HG03025 (cell line): ENCODE data around the gene PPP6R1.

Experiments
- ATAC-seq: cut with Tn5 transposase; IDR thresholded peaks from one replicate; pipeline ENCODE4 v1.9.1; 2021; ENCODE audit warnings: mild to moderate bottlenecking, moderate library complexity; ENCODE audit not compliant: unreplicated experiment, low FRiP score

The PPP6R1 gene

DNA sequence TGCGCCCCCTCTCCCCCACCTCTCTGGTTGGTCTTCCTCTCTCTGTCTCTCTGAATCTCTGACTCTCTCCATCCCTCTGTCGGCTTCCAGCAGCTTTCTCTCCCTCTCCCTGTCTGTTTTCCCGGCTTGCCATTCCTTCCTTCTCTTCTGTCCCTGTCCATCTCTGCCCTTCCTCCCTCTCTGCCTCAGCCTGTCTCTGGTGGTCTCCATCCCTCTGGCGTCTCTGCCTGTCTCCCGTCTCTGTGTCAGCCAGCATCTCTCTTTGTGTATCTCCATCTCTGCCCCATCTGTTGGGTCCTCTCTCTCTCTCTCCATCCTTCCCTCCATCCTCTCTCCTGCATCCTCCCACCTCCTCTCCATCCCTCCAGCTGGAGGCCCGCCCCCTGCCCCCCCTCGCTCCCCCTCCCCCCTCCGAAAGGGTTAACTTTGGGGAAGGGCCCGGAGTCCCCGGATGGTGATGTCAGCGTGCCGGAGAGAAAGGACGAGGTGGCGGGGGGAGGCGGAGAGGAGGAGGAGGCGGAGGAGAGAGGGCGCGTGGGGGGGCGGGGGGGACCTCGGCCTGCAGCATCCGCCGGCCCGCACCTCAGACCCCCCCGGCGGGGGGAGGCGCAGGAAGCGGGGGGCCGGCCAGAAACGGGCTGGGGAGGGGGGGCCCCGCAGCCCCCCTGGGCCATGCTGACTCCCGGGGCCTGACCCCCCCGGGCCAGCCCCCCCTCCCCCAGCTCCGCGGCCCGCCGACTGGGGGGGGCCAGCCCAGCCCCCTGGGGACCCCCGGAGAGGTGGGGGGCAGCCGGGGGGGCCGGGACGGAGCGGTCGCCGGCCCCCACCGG, 24.9 kb upstream of the PPP6R1 start, which contains the start of gene BRSK1:
TSS of gene BRSK1 (plus strand) at position 450 of the 830 bp plus-strand sequence. CDS start 446 bp downstream, outside the sequence.
- ATAC-seq = no peak

DNA sequence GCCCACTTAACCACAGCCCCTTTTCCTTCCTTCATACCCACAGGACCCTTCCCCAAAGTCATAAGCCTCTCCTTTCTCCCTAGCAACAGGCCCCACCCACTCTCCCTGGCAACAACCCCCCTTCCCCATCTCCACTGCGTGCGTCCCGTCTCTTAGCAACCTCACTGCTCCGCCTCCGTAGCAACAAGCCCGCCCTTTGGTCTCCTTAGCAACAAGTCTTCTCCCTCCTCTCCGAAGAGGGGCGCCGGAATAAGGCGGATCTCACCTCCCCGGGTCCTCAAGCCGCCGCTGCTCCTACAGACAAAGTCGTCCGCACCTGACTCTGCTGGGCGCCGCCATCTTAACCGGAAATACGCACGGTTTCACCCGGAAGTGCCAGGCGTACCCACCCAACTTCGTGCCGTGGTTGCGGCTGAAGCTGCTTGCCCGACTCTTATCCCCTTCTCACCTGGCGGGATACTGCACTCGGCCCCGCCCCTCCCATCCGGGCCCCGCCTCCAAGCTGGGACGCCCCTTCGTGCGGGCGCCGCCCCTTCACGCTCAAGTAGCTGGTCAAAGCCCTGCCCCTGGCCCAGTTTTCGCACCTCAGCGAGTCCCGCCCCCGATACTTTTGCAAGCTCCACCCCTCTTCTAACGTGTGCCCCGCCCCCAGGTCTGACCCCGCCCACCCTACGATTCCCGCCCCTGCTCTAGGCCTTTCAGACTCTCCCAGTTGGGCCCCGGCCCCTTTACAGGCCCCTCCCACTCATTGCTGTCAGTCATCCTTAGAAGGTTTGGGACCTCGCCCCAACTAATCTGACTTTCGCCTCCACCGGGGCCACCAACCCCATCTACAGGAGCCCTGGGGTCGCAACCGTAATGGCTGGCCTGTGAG, 21.2 kb upstream of the PPP6R1 start, which contains the start of gene HSPBP1:
TSS of gene HSPBP1 (minus strand) at position 341 of the 874 bp plus-strand sequence. CDS start 502 bp downstream, outside the sequence.
- ATAC-seq = peak; percentile 63

DNA sequence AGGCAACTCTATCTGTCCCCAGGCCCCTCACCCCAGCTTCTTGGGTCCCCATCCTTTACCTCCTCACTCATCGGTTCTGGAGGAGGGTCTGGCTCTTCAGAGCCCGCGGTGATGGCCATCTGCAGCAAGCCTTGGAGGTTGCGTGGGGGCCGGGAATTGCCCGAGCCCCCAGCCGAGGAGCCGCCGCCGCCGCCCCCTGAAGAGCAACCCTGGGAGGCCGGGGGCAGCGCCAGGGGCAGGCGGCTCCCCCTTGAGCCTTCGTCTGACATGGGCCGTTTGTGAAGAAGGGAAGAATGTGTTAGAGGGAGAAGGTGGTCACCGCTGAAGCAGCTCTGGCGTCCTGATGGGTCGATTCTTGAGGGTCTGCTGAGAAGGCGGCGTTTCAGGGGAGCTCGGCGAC, 20.5 kb upstream of the PPP6R1 start:
- no peak for ATAC-seq

DNA sequence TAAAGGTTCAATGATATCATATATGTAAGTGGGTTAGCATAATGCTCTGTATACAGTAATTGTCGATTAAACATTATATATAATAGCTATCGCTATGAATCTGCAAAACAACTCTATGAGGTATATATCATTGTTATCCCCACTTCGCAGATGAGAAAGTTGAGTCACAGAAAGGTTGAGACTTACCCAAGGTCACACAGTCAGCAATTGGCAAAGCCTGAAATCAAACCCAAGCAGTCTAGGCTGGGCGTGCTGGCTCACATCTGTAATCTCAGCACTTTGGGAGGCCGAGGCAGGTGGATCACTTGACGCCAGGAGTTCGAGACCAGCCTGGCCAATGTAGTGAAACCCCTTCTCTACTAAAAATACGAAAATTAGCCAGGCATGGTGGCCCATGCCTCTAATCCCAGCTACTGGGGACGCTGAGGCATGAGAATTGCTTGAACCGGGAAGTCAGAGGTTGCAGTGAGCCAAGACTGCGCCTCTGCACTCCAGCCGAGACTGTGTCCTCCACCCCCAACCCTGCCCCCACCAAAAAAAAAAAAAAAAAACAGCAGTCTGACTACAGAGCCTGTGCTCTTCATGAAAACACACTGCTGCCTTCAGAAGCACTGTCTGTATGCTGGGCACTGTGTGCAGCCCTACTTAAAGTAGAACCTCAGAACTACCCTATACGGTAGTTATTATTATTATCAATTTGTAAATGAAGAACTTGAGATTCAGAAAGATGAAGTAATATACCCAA, 19.7 kb upstream of the PPP6R1 start:
- ATAC-seq = no peak

DNA sequence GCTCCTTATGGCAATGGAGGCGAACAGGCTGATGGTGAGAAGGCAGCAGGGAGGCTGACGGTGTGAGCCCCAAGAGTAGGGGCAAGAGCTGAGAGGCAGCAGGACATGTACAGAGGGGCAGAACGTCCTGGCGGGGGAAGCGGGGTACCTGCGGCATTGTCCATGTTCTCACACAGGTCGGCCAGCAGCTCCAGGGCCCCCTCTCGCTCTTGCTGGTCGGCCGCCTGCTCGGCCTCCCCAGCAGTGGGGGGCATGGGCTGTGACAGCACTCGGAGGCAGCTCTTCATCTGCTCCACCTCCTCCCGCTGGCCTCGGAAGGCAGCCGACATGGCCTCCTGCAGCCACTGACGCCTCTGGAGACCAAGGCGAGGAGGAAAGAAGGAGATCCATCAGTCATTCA, 18.7 kb upstream of the PPP6R1 start:
- no peak for ATAC-seq

DNA sequence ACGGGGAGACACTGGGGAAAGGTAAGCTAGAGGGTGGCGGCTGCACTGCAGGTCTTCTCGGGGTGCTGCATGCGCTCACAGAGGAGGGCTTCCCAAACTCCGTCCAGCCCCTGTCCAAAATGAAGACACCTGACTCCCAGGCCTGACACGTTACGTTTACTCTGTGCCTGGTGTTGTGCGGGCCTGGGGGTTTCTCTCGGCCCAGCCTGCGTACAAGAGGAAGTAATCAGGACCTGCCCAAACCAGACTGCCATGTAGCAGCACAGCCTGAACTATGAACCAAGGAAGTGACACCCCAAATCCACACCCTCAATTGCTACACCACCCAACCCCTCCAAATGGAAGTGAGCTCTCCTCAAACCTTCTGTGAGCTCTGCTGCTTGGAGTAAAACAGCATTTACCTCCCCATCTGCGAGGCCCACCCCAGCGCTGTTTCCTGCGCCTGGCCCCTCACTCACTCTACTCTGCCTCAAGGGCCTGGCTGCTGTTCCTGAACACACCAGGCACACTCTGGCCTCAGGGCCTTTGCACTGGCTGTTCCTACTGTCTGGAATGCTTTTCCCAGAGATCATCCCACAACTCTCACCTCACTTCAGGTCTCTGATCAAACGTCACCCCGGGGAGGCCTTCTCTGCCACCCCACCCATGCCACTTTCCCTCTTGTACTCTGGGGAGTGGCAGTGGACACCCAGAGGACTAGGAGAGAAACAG, 18.1 kb upstream of the PPP6R1 start:
- ATAC-seq = no peak

DNA sequence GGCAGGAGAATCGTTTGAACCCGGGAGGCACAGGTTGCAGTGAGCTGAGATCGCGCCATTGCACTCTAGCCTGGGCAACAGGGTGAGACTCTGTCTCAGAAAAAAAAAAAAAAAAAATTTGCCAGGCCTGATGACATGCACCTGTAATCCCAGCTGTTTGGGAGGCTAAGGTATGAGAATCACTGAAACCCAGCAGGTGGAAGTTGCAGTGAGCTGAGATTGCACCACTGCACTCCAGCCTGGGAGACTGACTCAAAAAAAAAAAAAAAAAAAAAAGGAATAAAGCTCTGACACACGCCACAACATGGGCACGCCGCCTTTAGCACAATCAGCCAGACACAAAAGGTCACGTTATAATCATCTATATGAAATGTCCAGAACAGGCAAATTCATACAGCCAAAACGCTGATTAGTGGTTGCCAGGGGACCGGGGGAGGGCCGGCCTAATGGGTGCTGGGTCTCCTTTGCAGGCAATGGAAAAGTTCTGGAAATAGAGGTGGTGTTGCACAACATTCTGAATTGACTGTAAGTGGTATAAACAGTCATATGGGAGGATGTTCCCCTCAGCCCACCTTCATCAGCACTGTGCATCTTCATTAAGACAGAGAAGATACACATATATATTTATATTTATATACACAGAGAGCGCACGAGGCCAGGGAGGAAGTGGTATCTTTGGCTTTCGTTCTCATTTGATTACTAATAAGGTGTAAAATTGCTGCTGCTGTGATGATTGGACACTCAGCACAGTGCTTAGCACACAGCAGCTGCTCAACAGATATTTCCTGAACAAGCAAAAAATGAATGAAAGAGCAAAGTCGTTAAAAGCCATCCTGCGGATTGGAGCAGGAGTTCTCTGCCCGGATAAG, 17.3 kb upstream of the PPP6R1 start:
- no peak for ATAC-seq

DNA sequence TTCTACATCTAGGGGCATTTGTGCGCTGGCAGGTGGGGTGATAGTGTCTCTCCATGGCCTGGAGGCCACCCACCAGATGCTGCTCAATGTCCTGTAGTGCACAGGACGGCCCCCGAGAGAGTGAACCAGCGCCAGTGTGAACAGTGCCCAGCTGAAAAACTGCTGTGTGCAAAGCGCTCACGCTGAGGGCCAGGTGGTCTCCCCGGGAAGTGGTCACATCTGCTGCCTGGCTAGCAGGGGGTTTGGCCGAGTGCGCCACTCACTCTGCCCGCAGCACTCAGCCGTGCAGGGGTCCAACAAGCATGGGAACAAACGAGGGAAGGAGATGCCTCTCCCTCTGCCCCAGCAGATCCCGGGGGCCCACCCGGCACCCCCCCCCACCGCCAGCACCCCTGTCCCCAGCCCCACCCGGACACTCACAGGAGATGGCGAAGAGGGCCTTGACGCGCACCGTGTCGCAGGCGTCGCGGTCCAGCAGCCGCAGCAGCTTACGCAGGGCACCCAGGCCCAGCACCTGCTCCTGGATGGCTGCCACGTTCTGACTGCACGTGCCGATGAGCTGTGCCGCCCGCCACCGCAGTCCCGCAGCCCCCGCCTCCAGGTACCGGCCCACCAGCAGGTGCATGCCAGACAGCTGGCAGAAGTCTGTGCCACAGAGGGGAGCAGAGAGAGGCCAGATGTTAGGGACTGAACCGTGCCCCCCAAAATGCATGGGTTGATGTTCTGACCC, 15.3 kb upstream of the PPP6R1 start:
- ATAC-seq = no peak

DNA sequence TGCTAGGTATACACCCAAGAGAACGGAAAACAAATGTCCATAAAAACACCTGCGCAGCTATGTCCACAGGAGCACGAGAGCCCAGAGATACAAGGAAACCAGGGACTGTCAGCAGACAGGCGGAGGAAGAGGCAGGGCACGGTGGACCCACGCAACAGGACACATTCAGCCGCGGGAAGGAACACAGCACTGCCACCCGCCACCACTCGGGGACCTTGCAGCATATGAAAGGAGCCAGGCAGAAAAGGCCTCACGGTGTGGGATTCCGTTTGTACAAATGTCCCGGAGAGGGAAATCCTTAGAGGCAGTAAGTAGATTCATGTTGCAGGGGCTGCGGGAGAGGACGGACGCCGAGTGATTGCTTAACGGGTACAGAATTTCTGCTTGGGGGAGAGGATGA, 13.3 kb upstream of the PPP6R1 start:
- ATAC-seq = no peak

DNA sequence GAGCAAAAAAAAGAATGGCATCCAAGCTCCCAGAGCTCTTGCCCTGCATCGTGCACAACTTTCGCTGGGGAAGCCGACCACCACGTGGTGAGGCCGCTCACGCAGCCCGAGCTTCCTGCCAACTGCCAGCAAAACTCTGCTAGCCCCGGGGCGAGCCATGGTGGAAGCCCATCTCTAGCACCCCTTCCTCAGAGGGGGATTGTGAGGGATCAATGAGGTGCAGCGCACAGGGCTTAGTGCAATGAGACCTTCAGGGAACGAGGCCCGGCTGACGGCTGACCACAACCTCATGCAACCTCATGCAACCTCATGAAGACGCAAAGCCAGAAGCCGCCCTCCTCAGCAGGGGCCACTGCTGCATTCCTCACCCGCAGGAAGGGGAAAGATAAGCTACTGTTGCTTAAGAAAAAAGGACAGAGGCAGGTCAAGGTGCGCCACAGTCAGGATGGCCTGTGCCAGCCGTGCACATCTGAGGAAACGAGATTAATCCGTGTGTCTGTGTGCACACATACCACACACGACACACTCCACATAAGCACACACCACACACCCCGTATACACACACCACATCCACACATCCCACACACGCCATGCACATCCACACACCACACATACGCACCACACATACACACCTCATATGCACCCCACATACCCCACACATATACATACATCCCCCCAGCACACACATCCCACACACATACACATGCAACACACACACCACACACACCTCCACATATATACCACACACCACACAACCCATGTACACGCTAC, 11.5 kb upstream of the PPP6R1 start:
- no peak for ATAC-seq

DNA sequence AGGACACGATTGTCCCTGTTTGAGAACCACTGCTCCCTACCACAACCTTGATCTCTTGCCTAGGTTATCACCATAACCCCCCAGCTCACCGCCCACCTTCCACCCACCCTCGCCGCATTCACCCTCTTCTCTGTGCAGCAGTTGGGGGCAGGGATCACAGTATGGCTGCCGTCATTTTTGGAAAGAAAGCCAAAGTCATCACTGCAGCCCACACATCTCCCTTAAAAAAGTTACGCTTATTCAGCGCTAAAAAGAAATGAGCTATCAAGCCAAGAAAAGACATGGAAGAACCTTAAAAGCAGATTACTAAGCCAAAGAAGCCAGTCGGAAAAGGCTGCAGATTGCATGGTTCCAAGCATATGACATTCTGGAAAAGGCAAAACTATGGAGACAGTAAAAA, 10.5 kb upstream of the PPP6R1 start:
- ATAC-seq = no peak

DNA sequence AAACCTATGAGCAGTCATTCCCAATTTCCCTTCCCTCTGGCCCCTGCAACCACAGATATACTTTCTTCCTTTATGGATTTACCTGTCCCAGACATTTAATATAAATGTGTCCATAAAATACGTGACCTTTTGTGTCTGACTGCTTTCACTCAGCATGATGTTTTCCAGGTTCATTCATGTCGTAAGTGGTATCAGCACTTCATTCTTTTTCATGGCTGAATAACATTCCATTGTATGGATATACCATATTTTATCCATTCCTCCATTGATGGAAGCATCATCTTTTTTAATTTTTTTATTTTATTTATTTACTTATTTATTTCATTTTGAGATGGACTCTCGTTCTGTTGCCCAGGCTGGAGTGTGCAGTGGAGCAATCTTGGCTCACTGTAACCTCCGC, 8.0 kb upstream of the PPP6R1 start:
- no peak for ATAC-seq

DNA sequence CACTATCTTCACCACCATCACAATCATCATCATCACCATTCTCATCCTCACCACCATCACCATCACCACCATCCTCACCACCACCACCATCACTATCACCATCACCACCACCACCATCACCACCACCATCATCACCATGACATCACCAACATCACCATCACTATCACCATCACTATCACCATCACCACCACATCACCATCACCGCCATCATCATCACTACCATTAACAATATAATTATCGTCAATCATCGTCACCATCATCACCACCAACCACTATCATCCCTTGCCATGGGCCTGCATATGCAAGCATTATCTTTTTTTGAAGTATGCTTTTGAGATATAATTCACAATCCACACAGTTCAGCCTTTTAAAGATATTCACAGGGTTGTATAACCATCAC, 7.6 kb upstream of the PPP6R1 start:
- no peak for ATAC-seq

DNA sequence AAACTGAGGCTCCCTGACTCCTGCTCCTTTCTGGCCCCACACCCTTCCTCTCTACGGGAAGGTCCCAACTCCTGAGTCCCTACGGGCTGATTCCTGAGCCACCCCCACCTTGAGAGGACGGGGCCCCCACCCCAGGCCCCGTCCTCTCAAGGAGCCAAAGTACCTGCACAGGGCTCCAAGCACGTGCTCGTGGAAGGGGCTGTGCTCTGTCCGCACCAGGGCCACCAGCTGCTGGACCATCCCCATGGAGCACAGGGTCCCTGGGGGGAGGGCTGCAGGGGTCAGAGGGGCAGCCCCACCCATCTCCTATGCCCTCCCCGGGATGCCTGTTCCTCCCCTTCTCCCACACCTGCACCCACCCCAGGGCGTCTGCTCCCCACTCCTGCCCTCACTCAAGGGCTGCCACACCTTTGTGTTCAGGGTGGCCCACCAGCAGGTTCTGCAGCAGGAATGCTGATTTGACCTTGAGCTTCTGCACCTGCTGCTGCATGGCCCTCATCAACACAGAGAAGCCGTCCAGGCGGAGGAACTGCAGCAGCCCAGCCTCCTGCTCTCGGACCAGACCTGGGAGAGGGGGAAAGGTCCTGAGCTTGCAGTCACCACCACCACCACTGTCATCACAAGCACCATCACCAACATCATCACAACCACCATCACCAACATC, 7.0 kb upstream of the PPP6R1 start:
- ATAC-seq = no peak

DNA sequence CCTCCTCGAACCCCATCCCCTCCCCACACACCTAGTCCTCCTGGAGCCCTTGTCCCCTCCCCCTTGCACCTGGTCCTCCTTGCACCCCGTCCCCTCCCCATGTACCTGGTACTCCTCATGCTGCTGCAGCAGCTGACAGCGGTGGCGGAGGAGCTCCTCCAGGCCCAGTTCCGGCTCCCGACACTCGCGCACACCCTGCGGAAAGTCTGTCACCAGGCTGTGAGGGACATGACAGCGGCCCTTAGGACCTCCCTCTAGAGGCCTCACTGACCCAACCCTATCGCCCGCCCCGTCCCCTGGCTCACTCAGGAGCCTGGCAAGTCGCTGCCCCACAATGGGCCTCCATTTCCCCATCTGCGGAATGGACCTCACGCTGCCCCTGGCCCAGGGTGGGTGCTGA, 6.4 kb upstream of the PPP6R1 start:
- ATAC-seq = no peak

DNA sequence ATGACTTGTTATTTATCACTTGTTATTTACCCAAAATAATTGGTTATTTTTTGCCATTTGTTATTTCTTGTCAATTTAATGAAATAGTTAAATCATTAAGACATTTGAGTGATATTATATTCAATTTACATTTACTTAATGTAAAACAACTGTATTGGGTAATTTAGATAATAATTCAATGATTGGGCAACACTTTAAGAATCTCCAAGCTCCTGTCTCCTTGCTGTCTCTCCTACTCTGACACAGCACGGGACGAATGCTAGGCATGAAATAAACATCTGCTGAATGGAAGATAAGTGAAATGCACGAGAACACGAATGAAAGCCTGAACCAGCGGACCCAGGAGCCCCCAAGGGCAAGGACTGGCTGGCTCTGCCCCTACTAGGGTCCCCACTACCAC, 5.7 kb upstream of the PPP6R1 start:
- ATAC-seq = no peak

DNA sequence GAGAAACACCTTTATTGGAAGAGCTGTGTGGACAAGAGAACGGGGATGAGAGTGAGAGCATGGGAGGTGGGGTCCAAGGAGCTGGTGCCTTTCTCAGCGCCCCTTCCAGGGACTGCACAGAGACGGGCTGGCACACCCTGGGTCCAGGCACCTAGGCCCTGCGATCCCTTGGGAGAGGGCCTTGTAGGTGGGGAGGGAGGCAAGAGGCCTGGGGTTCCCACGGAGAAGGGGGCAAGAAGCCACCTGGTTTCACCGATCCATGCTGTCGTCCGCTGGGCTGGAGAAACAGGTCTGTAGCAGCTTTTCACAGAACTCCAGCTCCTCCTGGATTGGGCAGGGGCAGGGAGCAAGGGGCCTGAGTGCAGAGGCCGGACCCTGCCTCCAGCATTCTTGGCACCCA, 3.5 kb upstream of the PPP6R1 start:
- ATAC-seq = no peak
